ENCODE measurements around the gene ARRDC2.
"Not testable (repeated sequence)": the region's sequence is repeated elsewhere in the genome, so short reads cannot be mapped to it uniquely, and the experiment has no call there.

ARRDC2 gene

DNA sequence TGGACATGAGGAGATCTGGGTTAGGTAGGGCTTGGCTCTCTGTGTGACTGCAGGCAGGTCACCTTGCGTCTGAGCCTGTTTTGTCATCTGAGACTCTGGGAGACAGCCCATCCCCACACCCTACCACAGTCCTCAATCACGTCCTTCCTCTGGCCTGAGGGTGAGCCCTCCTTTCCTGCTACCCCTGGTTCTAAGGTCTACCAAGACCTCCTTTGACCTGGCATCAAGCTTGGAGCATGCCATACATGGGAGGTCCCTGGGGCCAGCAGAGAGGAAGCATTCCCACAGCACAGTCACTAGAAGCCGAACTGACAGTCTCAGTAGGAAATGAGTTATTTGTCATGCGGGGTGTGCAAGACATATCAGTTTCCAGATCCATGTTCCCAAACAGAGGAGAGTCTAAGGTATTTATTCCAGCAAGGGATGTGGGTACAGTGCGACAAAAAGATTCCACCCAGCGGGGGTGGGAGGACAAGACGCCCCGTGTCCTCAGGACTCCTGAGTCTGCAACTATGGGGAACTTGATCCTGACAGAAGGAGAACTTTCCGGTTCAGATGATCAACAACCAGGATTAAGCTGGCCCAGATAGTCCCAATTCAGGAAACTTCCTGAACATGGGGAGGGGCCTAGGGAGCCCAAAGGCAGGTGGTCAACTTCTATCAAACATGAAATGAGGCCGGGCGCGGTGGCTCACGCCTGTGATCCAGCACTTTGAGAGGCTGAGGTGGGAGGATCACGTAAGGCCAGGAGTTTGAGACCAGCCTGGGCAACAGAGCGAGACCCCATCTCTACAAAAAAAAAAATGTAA lies 9.5 kb downstream of the ARRDC2 start:
- no peak for DNase-seq

DNA sequence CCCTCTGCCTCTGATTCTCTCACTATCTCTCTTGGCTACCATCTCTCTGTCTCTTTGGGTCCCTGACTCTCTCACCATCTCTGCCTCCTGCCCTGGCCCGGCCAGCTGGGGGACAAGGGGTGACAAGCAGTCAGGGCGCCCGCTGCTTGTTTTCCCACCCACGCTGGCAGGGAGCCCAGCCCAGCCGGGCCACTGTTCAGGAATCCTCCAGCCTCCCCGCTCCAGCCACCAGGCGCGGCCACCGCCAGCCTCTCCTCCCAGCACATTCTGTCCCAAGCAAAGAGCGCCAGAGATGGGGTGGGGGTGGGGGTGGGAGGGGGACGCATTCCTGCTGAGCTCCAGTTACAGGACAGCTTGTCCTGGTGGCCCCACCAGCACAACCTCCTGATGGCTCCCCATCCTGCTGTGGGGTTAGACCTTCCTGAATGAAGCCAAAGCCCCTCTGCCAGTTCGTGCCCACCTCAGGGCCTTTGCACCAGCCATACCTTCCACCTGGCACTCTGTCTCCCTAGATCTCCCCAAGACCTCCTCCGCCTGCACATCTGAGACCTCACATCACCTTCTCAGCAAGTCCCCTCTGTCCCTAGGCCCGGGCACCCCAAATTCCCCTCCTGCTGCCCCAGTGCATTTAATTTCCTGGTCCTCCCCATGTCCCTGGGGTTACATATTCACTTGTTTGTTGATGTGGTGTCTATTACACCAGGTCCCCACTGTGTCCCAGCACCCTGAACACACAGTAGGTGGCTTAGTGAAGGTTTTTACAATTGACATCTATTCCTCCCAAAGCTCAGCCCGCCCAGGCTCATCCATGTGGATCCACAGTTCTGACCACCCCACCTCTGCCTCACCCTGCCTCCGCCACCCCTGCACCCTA lies 12.5 kb downstream of the ARRDC2 start:
- DNase-seq, result no peak

DNA sequence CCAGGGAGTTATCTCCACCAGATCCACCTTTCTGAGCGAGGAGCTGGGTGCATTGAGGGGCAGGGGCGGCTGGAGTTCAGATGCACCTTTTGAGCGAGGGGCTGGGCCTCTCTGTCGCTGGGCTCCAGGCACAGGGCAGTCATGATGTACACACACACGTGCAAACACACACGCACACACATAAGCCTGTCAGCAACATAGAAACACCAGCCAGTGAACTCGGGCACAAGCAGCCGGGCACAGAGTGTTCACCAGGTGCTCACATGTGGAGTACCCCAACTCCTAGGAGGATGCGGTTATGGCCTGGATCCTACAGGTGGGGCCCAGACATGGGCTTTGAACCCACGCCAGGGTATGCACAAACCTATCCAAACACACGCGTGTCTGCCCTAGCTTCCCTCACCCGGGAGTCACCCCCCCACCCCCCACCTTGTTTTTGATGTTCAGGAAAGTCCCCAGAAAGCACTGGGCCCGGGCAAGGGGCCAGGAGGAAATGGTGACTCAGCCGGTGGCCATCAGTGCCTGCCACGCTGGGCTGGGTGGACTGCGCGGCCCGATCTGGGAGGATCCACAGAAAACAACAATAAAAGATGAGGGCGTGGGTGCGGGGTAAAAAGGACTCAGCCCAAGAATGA lies 13.3 kb downstream of the ARRDC2 start:
- no peak for DNase-seq

DNA sequence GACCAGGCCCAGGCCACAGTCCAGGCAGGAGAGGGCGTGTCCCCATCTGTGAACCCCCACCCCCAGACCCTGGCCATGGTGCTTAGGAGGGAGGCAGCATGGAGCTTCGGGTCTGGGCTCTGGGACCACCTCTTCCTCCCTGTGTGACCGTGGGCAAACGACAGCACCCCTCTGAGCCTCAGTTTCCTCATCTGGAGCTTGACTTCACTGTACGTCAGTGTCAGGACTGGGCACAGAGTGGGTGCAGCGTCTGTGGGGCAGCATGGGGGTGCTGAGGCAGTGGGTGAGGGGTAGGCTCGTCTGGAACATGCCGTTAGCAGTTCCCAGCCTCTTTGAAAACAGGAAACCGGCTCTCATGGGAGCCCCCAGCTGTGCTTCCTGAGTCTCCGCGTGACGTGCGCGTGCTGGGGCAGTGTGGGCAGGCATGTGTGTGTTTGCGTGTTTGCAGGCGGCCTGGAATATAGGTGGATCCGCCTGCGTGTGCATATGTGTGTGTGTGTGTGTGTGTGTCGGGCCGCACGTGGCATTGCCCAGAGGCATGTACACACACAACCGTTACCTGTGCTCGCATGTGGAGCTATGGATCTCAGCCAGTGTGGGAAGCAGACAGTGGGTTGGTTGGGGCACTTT lies 15.8 kb downstream of the ARRDC2 start:
- peak; percentile 82 for DNase-seq

DNA sequence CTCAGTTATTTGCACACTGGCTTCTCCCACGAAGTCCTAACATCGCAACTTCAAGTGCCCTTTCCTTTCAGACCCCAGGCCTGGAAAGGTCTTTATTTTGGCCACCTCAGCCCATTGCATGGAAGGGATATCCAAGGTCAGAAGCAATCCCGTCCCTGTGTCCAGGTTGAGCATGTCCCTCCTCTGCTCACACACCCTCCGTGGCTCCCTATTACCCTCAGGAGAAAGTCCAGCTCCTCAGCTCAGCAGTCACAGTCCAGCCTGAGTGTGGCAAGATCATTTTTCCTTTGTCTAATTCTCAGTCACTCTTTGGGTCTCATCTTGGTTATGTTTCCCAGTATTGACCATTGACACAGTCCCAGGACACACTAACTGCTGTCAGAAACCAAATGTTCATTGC lies 19.2 kb downstream of the ARRDC2 start:
- no peak for DNase-seq

DNA sequence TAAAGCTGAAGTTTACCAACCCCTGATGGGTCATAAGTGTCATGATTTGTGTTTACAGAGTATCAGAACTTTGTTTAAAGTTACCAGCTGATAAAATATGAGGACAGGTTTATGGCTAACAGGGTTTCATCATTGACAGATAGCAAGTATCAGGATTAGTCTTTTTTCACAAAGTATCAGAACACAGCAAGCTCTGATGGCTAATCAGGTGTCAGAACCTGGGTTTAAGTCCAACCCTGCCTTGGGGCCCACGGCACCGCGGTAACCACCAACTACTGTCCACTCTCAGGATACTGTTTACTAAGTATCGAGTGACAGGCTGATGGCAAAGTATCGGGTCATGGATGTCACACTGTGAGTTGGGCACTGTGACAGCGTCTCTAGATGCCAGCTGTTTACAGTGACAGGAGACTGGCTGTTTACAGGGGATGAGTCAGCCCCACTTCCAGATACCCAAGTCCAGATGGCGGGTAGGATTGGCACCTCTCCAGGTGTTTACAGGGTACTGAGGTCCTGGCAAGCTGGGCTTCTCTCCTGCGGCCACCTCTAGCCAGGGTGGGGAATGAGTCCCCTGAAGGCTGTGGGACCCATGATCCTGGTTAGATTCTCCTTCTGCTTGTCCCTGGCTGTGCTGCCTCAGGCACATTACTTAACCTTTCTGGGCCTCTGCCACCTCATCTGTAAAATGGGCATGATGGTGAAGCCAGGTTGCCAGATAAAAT lies 21.8 kb downstream of the ARRDC2 start:
- DNase-seq, result no peak

DNA sequence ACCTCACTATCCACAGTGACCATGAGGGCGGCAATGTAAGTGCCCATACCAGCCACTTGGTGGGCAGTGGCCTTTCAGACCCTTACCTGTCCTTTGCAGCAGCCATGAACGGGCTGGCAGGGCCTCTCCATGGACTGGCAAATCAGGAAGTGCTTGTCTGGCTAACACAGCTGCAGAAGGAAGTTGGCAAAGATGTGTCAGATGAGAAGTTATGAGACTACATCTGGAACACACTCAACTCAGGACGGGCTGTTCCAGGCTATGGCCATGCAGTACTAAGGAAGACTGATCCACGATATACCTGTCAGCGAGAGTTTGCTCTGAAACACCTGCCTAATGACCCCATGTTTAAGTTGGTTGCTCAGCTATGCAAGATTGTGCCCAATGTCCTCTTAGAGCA lies 23.4 kb downstream of the ARRDC2 start:
- not testable (repeated sequence) for DNase-seq

DNA sequence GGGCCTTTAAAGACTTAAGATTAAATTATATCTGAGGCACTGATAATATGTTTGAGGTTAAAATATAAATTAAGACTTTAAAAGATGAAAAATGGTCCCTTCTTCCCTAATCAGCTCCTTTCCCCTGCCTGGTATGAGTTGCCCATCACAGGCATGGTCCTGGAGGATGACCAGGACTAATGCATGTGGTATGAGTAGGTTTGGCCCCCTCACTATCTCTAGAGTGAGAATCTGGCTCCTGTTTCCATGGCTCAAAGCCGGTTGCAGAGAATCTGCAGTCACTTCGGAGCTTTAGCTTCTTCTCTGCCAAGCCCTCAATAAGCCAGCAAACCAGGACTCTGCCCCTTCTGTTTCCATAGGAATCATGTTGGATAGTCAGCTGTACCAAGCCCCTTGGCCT lies 24.1 kb downstream of the ARRDC2 start:
- DNase-seq, result not testable (repeated sequence)

DNA sequence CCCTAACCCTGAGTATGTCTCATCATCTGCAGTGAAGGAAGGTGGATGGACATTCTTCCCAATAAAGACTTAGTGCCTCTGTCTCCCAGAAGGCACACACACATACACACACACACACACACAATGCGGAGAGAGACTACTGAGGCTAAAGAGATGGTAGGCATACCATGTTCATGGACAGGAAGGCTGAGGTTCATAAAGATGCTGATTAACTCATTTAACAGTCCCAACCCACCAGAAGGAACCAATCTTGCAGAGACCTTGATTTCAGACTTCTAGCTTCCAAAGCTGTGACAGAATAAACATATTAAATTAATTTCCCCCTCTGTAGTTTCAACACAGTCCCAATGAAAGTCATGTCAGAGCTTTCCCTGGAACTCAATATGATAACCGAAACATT lies 33.1 kb downstream of the ARRDC2 start:
- DNase-seq, result no peak

DNA sequence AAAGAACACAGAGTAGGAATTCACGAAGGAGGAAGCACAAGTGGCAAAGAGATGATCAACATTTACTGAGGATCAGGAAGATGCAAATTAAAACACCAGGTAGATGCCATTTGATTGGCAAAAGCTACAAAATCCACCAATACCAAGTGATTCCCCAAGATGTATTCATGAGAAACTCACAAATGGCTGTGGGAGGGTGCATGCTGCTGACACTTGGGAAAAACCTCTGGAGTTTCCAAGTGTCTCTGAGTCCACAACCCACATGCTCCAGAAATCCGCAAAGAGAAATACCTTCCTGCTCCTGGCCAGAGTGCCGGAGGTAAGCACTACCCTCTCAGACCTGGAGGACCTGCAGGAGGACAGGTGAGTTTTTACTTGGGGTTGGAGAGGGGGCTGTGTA lies 35.7 kb downstream of the ARRDC2 start:
- DNase-seq, result no peak

DNA sequence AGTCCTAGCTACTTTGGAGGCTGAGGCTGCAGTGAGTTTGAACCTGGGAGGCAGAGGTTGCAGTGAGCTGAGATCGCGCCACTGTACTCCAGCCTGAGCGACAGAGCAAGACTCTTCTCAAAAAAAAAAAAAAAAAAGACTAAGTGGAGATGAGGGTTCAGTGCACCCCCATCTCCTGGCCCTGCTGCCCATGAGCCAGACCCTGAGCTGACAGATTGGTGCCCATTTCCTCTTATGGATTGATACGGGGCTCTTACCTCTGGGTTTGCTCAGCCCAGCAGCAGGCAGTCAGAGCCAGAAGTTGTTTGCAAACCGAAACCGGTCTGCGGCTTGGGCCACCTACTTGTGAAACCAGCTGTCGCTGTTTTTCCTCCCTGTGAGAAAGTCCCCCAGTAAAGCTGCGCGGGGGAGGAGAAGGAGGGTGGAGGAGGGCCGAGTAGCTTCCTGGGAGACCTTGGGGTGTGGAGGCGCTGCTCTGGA lies 36.9 kb downstream of the ARRDC2 start:
- DNase-seq, result peak; percentile 64

DNA sequence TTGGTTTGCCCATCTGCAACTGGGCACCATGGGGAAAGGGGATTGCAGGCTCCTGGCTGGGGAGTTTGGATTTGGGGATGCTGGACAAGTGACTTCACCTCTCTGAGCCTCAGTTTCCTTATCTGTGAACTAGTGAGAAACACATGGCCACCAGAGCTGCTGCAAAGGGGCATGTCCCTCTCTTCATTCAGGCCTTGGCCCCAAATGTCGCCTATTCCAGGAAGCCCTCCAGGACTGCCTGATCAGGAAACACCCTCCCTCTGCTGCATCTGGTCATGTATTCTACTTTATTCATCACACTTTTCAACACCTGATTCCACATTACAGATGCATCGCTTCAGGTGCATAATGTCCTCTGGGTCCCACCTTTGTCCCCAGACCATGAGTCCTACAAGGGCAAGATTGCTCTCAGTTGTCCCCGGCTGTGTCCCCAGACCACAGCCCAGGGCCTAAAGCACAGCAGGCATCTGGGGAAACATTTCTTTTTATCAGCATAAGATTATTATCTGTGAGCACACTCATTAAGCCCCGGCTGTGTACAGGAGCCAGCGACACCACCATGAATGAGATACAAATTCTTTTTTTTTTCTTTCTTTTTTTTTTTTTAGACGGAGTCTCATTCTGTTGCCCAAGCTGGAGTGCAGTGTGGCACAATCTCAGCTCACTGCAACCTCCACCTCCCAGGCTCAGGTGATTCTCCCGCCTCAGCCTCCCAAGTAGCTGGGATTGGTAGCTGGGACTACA lies 37.5 kb downstream of the ARRDC2 start:
- no peak for DNase-seq

DNA sequence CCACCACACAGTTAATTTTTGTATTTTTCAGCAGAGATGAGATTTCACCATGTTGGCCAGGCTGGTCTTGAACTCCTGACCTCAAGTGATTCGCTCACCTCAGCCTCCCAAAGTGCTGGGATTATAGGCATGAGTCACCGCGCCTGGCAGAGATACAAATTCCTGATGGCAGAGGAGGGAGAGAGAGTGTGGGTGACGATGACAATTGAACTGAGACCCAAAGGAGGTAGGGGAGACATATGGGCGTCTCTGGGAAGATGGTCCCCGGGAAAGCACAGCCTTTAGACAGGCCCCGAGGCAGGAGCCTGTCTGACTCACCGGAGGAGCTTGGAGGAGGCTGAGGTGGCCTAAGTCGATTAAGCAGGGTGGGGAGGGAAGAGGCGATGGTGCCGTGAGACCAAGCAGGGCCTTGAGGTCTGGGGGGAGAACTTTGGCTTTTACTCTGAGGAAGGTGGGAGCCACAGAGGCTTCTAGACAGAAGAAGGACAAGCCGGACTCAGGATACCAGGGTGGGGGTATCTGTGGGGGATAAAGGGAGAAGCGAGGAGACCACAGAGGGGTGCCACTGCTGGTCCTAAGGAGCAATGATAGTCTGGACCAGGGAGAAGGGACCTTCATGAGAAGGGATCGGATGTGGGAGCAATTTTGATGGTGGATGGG lies 38.2 kb downstream of the ARRDC2 start:
- no peak for DNase-seq

DNA sequence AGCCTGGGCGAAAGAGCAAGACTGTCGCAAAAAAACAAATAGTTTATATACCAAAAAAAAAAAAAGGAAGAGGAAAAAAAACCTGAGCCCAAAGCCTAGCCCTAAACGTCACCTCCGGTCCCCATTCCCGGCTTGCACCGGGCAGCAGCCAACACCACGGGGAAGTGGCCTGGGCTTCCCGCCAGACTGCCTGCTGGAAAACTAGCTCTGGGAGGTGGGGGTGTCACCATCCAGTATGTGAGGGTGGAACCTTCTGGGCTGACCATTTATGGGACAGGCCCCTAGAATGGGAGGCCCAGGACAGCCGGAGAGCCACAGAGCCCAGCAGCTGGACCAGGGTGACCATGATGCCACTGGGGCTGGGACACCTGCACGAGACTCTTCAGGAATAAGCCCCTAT lies 41.4 kb downstream of the ARRDC2 start:
- peak; percentile 80 for DNase-seq

DNA sequence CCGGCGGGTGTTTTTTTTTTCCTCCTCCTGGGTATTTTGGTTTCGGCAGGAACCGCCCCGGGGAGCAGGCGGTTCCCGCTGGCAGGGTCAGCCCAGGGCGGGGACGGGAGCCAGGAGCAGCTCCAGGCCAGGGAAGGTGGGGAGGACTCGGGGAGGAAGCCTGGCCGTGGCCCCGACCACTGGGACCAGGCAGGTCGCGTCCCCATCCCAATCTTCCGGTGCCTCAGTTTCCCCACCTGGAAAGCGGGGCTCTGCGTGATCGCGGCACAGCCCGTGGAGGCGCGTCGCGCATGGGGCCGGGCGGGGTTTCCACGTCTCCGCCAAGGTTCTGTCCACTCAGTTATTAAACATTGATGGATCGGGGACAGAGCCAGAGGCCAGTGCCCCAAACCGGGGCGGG lies 43.9 kb downstream of the ARRDC2 start:
- no peak for DNase-seq

DNA sequence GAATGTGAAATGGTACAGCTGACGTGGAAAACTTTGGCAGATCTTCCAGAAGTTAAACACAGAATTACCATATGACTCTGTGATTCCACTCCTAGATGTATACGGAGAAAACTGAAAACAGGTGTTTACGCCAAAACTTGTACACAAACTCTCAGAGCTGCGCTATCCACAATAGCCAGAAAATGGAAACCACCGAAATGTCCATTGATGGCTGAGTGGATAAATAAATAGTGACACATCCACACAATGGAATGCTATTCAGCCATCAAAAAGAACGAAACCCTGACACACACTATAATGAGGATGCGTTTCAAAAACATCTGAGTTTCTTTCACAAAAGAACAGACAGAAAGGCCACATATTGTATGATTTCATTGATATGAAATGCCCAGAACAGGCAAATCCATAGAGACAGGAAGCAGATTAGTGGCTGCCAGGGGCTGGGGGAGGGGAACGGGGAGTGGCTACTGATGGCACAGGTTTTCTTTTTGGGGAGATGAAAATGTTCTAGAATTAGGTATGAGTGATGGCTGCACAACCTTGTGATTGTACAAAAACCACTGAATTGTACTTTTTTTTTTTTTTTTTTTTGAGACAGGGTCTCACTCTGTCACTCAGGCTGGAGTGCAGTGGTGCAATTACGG lies 45.7 kb downstream of the ARRDC2 start:
- DNase-seq, result no peak

DNA sequence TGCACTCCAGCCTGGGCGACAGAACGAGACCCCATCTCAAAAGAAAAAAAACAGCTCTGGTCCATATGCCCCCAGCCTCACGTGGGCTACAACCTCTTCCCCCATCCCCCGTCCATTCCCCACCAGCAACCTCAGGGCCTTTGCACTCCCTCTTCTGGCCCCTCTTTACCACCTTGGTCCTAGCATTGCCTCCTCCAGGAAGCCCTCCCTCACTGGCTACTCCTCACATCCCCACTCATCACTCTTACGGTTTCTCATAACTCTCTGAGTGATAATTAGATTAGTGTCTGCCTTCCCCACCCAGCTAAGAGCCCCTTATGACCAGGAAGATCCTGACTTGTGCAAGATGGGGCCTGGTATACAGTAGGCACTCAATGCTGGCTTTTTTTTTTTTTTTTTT lies 48.0 kb downstream of the ARRDC2 start:
- DNase-seq, result no peak

DNA sequence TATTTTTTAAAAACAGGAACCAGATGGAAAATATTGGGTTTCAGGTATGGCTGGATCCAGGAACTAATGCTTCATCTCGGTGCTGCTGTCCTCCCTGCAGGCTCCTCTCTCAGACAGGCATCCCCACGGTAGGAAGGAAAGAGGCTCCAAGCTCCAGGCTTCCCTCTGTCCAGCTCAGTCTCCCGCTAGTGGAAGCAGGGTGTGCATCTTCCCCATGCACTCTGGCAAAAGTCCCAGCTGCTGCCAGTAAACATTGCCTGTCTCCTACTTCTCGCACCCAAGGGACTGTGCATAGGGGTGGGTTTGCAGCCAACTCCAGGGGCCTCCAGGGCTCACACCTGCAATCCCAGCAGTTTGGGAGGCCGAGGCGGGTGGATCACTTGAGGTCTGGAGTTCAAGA lies 49.6 kb downstream of the ARRDC2 start:
- DNase-seq, result no peak

DNA sequence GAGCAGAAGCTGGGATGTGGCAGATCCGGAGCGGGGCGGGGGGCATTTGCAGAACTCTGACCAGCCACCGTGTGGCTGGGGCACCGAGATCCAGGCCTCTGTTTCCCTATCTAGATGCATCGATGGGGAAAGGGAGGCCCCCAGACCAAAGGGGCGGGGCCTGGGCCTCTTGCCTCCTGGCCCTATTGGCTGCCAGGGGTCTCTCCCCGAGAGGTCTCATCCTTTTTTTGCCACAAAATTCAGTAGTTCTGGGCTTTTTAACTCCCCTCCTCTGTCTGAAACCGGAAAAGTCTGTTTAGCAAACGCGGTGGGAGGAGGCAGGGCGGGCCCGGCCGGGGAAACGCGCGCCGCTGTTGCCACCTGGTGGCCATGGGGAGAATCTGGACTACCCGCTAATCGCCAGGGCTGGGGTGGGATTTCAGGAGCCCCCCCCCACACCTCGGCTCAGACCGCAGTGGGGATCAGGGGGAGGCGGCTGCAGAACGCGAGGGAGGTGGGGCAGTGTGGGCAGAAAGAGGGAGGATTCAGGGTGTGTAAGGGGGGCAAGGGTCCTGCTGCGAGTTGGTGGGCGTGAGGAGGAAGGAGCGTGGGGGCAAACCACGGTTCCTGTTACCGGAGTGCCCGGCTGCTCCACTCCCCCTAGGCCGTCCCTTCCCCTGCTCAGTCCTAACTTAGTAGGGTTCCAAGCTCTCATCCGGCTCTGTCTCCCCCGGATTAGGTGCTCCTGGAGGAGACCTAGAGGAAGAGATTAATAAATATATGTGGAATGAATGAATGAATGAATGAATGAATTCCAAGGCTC lies 50.4 kb downstream of the ARRDC2 start:
- peak; percentile 87 for DNase-seq

DNA sequence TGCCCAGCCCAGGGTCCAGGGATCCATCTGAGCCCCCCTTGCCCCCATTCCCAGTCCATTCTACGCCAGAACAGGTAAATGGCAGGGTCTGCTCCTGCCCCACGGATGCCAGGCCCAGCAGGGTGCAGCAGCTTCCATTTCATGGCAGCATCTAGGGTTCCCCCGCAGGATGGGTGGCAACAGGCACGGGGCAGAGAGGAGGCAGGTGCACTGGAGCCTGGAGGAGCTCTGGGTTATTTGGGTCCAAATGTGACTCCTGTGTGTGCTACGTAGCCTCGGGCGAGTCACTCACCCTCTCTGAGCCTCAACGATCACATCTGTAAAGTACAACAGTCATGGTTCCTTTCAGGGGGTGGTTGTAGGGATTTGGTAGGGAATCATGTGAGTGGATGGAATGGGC lies 51.3 kb downstream of the ARRDC2 start:
- DNase-seq, result no peak
